HepG2 (cell line): ENCODE measurements around the gene THADA. TPM values are rescaled to one million over a fixed set of nuclear protein-coding genes. Genes with fewer than 3 reads are reported as not detected.

Experiments used
- BORCS8-MEF2B ChIP-seq: sonication (generic); formaldehyde crosslinking; IDR thresholded peaks from 2 replicates; pipeline ENCODE4 v1.8.0; 2022; ENCODE audit warnings: mild to moderate bottlenecking, missing genetic modification reagents
- CREM ChIP-seq, 2 experiments: sonication (generic) in 1 of 2; formaldehyde crosslinking in 1 of 2; IDR thresholded peaks; 2 replicates each; pipeline versions ENCODE4 v1.4.0 to v1.6.1; 2016 to 2020; ENCODE audit warnings: antibody characterized with exemption in 1 of 2, mild to moderate bottlenecking in 1 of 2, missing genetic modification reagents in 1 of 2
- IKZF1 ChIP-seq: fragments of 450-650 bp; IDR thresholded peaks from 2 replicates; pipeline ENCODE4 v1.7.1; 2016
- NCOA2 ChIP-seq: sonication (generic); formaldehyde crosslinking; IDR thresholded peaks from 2 replicates; pipeline ENCODE4 v1.8.0; 2022; ENCODE audit warnings: inconsistent platforms
- NR2C2 ChIP-seq: sonication (generic); formaldehyde crosslinking; IDR thresholded peaks from 2 replicates; pipeline ENCODE4 v1.4.0; 2020; ENCODE audit warnings: missing genetic modification reagents, mild to moderate bottlenecking, moderate library complexity, borderline replicate concordance
- NR2F2 ChIP-seq: IDR thresholded peaks from 2 replicates; pipeline ENCODE4 v1.6.1; 2012; ENCODE audit warnings: low read depth, inconsistent platforms, borderline replicate concordance
- POLR2AphosphoS5 ChIP-seq: IDR thresholded peaks from 2 replicates; pipeline ENCODE4 v1.6.1; 2012; ENCODE audit warnings: low read depth, low read length
- RAD51 ChIP-seq: fragments of 450-650 bp; IDR thresholded peaks from 2 replicates; pipeline ENCODE4 v1.6.1; 2016; ENCODE audit warnings: borderline replicate concordance
- RFX3 ChIP-seq: IDR thresholded peaks from 2 replicates; pipeline ENCODE4 v1.6.1; 2016; ENCODE audit warnings: missing biosample characterization, missing genetic modification reagents
- RORA ChIP-seq: sonication (generic); formaldehyde crosslinking; IDR thresholded peaks from 2 replicates; pipeline ENCODE4 v1.5.0; 2020; ENCODE audit warnings: mild to moderate bottlenecking, missing genetic modification reagents, moderate library complexity
- ZNF101 ChIP-seq: sonication (generic); formaldehyde crosslinking; IDR thresholded peaks from 2 replicates; pipeline ENCODE4 v1.4.0; 2020; ENCODE audit warnings: mild to moderate bottlenecking, low read depth, missing genetic modification reagents, borderline replicate concordance
- ZNF44 ChIP-seq: sonication (generic); formaldehyde crosslinking; IDR thresholded peaks from 2 replicates; pipeline ENCODE4 v1.5.1; 2020; ENCODE audit warnings: mild to moderate bottlenecking, missing genetic modification reagents
- ZNF446 ChIP-seq: sonication (generic); formaldehyde crosslinking; IDR thresholded peaks from 2 replicates; pipeline ENCODE4 v1.5.0; 2020; ENCODE audit warnings: mild to moderate bottlenecking, missing genetic modification reagents
- ZNF468 ChIP-seq: sonication (generic); formaldehyde crosslinking; IDR thresholded peaks from 2 replicates; pipeline ENCODE4 v1.8.0; 2022; ENCODE audit warnings: mild to moderate bottlenecking, moderate library complexity, missing genetic modification reagents
- ZNF792 ChIP-seq: IDR thresholded peaks from 2 replicates; pipeline ENCODE4 v1.6.1; 2016
- polyA plus RNA-seq, 8 experiments: library from polyadenylated mRNA; depleted of rRNA in 3 of 8; stranded (reverse) in 7 of 8; unstranded in 1 of 8; fragments of >200 nt; fragmentation: Illumina TruSeq in 4 of 8; extraction: Trizol in 4 of 8; gene quantifications; 2 replicates each; pipeline versions ENCODE4 v1.2.1 to v1.2.3, GENCODE V29; 2011 to 2016; ENCODE audit warnings: low read depth in 4 of 8, missing spikeins in 1 of 8, mixed read lengths in 1 of 8; ENCODE audit not compliant: insufficient read depth in 1 of 8
- total RNA-seq, 5 experiments: library from RNA; depleted of rRNA; stranded (reverse); fragments of >200 nt; fragmentation: Illumina TruSeq; extraction: Trizol; gene quantifications; 2 replicates each; pipeline ENCODE4 v1.2.3, GENCODE V29; 2016; ENCODE audit warnings: low read depth in 1 of 5
- TF ChIP-seq, protein P1 (sequence below): sonication (generic); formaldehyde crosslinking; conservative IDR thresholded peaks from 2 replicates; pipeline ENCODE4 v1.5.0; 2020; ENCODE audit warnings: missing genetic modification reagents
- TF ChIP-seq, protein P2 (sequence below): sonication (generic); formaldehyde crosslinking; IDR thresholded peaks from 2 replicates; pipeline ENCODE4 v1.5.1; 2020; ENCODE audit warnings: missing genetic modification reagents, mild to moderate bottlenecking, borderline replicate concordance
- TF ChIP-seq, protein P3 (sequence below): sonication (generic); formaldehyde crosslinking; IDR thresholded peaks from 2 replicates; pipeline ENCODE4 v1.8.1; 2023; ENCODE audit warnings: missing genetic modification reagents, mild to moderate bottlenecking, borderline replicate concordance
- TF ChIP-seq, protein P4 (sequence below): sonication (generic); formaldehyde crosslinking; IDR thresholded peaks from 2 replicates; pipeline ENCODE4 v1.4.0; 2020; ENCODE audit warnings: missing genetic modification reagents
- TF ChIP-seq, protein P5 (sequence below): sonication (generic); formaldehyde crosslinking; IDR thresholded peaks from 2 replicates; pipeline ENCODE4 v1.4.0; 2020; ENCODE audit warnings: mild to moderate bottlenecking, missing genetic modification reagents
- TF ChIP-seq, protein P6 (sequence below): sonication (generic); formaldehyde crosslinking; IDR thresholded peaks from 2 replicates; pipeline ENCODE4 v1.8.0; 2022; ENCODE audit warnings: mild to moderate bottlenecking, missing genetic modification reagents, moderate library complexity

The THADA gene
- total and polyA plus RNA-seq, 2 of the 13 experiments (the other 11 are each of a cell fraction or from before 2014, with no cell fraction given) = 12.7 to 21.7 TPM

DNA sequence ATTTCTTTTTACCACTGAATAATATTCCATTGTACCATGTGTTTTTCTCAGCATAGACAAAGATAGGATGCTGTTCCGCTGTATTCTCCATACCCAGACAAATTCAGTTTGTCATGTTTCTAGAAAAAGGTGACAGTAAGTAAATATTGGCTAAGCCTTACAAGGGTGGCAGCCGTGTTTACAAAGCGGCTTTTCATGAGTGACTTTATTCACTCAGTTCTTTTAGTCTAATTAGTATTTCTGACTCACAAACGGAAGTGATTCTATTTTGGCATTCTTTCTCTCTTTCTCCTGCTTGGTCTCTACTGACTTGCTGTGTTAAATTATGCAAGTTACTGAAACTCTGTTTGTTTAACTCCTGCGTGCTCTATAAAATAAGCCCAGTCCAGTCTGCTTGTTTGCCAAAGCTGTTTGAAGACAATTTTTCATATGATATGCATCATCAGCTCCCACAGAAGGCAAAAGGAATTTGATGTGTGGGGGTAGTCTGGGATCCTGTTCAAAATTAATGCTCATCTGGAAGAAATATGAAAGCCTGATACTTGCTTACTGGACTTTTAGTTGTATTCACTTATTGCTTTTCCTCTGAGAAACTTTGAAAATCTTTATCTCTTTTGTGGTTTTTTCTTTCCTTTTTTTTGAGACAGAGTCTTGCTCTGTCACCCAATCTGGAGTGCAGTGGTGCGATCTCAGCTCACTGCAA, 38.9 kb upstream of the THADA start (continued):
- TF ChIP-seq, protein P1, sequence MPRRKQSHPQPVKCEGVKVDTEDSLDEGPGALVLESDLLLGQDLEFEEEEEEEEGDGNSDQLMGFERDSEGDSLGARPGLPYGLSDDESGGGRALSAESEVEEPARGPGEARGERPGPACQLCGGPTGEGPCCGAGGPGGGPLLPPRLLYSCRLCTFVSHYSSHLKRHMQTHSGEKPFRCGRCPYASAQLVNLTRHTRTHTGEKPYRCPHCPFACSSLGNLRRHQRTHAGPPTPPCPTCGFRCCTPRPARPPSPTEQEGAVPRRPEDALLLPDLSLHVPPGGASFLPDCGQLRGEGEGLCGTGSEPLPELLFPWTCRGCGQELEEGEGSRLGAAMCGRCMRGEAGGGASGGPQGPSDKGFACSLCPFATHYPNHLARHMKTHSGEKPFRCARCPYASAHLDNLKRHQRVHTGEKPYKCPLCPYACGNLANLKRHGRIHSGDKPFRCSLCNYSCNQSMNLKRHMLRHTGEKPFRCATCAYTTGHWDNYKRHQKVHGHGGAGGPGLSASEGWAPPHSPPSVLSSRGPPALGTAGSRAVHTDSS (CRISPR knock-in tag) = no peak
- TF ChIP-seq ZNF792 = peak; percentile 89
- no peak for TF ChIP-seq RORA
- TF ChIP-seq RAD51 = no peak
- TF ChIP-seq ZNF446 (CRISPR knock-in tag) = no peak
- no peak for TF ChIP-seq ZNF44 (CRISPR knock-in tag)
- peak; percentile 83 for TF ChIP-seq NCOA2 (CRISPR knock-in tag)
- TF ChIP-seq RFX3 (CRISPR knock-in tag) = no peak
- no peak for TF ChIP-seq POLR2AphosphoS5
- TF ChIP-seq, protein P2, sequence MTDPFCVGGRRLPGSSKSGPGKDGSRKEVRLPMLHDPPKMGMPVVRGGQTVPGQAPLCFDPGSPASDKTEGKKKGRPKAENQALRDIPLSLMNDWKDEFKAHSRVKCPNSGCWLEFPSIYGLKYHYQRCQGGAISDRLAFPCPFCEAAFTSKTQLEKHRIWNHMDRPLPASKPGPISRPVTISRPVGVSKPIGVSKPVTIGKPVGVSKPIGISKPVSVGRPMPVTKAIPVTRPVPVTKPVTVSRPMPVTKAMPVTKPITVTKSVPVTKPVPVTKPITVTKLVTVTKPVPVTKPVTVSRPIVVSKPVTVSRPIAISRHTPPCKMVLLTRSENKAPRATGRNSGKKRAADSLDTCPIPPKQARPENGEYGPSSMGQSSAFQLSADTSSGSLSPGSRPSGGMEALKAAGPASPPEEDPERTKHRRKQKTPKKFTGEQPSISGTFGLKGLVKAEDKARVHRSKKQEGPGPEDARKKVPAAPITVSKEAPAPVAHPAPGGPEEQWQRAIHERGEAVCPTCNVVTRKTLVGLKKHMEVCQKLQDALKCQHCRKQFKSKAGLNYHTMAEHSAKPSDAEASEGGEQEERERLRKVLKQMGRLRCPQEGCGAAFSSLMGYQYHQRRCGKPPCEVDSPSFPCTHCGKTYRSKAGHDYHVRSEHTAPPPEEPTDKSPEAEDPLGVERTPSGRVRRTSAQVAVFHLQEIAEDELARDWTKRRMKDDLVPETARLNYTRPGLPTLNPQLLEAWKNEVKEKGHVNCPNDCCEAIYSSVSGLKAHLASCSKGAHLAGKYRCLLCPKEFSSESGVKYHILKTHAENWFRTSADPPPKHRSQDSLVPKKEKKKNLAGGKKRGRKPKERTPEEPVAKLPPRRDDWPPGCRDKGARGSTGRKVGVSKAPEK (CRISPR knock-in tag) = no peak
- TF ChIP-seq, protein P3, sequence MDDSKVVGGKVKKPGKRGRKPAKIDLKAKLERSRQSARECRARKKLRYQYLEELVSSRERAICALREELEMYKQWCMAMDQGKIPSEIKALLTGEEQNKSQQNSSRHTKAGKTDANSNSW (CRISPR knock-in tag) = no peak
- TF ChIP-seq ZNF468 = no peak
- TF ChIP-seq, protein P4, sequence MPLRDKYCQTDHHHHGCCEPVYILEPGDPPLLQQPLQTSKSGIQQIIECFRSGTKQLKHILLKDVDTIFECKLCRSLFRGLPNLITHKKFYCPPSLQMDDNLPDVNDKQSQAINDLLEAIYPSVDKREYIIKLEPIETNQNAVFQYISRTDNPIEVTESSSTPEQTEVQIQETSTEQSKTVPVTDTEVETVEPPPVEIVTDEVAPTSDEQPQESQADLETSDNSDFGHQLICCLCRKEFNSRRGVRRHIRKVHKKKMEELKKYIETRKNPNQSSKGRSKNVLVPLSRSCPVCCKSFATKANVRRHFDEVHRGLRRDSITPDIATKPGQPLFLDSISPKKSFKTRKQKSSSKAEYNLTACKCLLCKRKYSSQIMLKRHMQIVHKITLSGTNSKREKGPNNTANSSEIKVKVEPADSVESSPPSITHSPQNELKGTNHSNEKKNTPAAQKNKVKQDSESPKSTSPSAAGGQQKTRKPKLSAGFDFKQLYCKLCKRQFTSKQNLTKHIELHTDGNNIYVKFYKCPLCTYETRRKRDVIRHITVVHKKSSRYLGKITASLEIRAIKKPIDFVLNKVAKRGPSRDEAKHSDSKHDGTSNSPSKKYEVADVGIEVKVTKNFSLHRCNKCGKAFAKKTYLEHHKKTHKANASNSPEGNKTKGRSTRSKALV = peak; percentile 73; the same call in 1 of the 2 replicates
- peak; percentile 51; the same call in 1 of the 2 replicates for TF ChIP-seq NR2C2 (CRISPR knock-in tag)
- TF ChIP-seq BORCS8-MEF2B = no peak
- peak; percentile 79 for TF ChIP-seq CREM (IDR thresholded peaks at IDR 0.05)
- no peak for TF ChIP-seq CREM (CRISPR knock-in tag; IDR thresholded peaks at IDR 0.05)
- TF ChIP-seq, protein P5, sequence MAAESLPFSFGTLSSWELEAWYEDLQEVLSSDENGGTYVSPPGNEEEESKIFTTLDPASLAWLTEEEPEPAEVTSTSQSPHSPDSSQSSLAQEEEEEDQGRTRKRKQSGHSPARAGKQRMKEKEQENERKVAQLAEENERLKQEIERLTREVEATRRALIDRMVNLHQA (CRISPR knock-in tag) = peak; percentile 35; the same call in 1 of the 2 replicates
- TF ChIP-seq, protein P6, sequence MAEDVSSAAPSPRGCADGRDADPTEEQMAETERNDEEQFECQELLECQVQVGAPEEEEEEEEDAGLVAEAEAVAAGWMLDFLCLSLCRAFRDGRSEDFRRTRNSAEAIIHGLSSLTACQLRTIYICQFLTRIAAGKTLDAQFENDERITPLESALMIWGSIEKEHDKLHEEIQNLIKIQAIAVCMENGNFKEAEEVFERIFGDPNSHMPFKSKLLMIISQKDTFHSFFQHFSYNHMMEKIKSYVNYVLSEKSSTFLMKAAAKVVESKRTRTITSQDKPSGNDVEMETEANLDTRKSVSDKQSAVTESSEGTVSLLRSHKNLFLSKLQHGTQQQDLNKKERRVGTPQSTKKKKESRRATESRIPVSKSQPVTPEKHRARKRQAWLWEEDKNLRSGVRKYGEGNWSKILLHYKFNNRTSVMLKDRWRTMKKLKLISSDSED = no peak
- TF ChIP-seq ZNF101 (CRISPR knock-in tag) = no peak
- peak; percentile 59 for TF ChIP-seq NR2F2
- no peak for TF ChIP-seq IKZF1
